ENCODE measurements around the gene SLC17A9.

GRCh38 chr20:62929051-62929538 lies 23.4 kb upstream of the SLC17A9 start:
- TF ChIP-seq EZH2 (IDR thresholded peaks at IDR 0.05) (no peak), POLR2AphosphoS5 (IDR thresholded peaks at IDR 0.05; ENCODE audit: borderline replicate concordance, low read depth, low read length) (no peak), FOXP2 (optimal IDR thresholded peaks at IDR 0.05; ENCODE audit: control extremely low read depth, extremely low read length, insufficient read depth) (no peak)

All from SK-N-MC (cell line).